Measurements from ENCODE around the gene TPK1. TPM values are rescaled to one million over a fixed set of nuclear protein-coding genes. Genes with fewer than 3 reads are reported as not detected.

Gene TPK1
- total RNA-seq, 1 donor from 2014 or later, result 2.2 TPM

DNA sequence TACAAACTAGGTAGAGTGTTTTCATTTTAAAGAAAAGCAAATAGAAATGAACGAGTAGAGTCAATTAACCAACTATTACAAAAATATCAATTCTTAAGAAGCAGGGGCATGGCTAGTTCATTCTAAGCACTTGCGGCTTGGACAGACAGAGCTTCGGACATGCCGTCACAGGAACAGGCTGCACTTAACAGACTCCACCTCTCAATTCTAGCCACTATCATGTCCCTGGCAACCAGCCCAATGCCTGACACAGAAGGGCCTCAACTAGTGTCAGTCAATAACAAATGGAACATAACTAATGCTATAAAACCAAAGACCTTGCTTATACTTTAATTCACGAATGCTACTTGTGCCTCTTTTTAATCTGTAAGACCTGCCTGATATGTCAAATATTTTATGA is 74.4 kb downstream of the TPK1 start:
- FAIRE-seq (no peak), DNase-seq (ENCODE audit: low read depth) (no peak)
- Histone ChIP-seq H3K4me3 (ENCODE audit: insufficient read depth, low read depth, low read length) (no peak overlapping the region), H3K4me1 (ENCODE audit: insufficient read depth, low read length) (no peaks in the 10 kb centered on the region), H3K9ac (ENCODE audit: low read length) (no peak overlapping the region), H3K27ac (ENCODE audit: low read depth, low read length) (no peak overlapping the region), H4K20me1 (ENCODE audit: insufficient read depth, low read length) (no peaks in the 10 kb centered on the region), H3K79me2 (ENCODE audit: insufficient read depth, low read length) (no peaks in the 10 kb centered on the region), H3K9me3 (ENCODE audit: insufficient read depth, low read depth, low read length) (no peaks in the 10 kb centered on the region), H3K36me3 (ENCODE audit: insufficient read depth, low read length) (no peaks in the 10 kb centered on the region), H2AFZ (ENCODE audit: low read depth, low read length) (no peak overlapping the region), H3K27me3 (ENCODE audit: insufficient read depth, low read length) (no peaks in the 10 kb centered on the region), H3K4me2 (ENCODE audit: low read length) (no peak overlapping the region)
- Mint-ChIP-seq H3K27me3 (ENCODE audit: low read depth, unreplicated experiment) (no peaks in the 10 kb centered on the region), H3K4me1 (ENCODE audit: low read depth, unreplicated experiment) (no peaks in the 10 kb centered on the region), H3K9me3 (ENCODE audit: unreplicated experiment) (peaks cover 4% of the 10 kb centered on the region), H3K27ac (ENCODE audit: unreplicated experiment) (no peak overlapping the region), H3K36me3 (ENCODE audit: low read depth, unreplicated experiment) (no peaks in the 10 kb centered on the region), H3K4me3 (ENCODE audit: unreplicated experiment) (no peak overlapping the region)
- TF ChIP-seq, protein P1, sequence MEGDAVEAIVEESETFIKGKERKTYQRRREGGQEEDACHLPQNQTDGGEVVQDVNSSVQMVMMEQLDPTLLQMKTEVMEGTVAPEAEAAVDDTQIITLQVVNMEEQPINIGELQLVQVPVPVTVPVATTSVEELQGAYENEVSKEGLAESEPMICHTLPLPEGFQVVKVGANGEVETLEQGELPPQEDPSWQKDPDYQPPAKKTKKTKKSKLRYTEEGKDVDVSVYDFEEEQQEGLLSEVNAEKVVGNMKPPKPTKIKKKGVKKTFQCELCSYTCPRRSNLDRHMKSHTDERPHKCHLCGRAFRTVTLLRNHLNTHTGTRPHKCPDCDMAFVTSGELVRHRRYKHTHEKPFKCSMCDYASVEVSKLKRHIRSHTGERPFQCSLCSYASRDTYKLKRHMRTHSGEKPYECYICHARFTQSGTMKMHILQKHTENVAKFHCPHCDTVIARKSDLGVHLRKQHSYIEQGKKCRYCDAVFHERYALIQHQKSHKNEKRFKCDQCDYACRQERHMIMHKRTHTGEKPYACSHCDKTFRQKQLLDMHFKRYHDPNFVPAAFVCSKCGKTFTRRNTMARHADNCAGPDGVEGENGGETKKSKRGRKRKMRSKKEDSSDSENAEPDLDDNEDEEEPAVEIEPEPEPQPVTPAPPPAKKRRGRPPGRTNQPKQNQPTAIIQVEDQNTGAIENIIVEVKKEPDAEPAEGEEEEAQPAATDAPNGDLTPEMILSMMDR (IDR thresholded peaks at IDR 0.05; ENCODE audit: insufficient read depth, low read depth, low read length), result no peak
- TF ChIP-seq EZH2 (IDR thresholded peaks at IDR 0.05; ENCODE audit: insufficient read depth, low read length), result no peak

DNA sequence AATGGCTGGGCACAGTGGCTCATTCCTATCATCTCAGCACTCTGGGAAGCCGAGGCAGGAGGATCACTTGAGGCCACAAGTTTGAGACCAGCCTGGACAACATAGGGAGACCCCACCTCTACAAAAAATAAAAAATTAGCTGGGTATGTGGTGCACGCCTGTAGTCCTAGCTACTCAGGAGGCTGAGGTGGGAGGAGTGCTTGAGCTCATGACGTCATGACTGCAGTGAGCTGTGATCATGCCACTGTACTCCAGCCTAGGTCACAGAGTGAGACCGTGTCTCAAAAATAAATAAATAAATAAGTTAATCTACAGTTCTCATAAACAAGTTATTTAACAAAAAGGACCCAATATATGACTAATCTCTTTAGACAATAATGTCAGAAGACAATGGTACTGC is 76.2 kb downstream of the TPK1 start:
- Histone ChIP-seq H3K27ac (ENCODE audit: low read depth, low read length) (no peak overlapping the region), H3K4me3 (ENCODE audit: insufficient read depth, low read depth, low read length) (no peak overlapping the region), H3K4me1 (ENCODE audit: insufficient read depth, low read length) (no peaks in the 10 kb centered on the region), H3K4me2 (ENCODE audit: low read length) (no peak overlapping the region), H2AFZ (ENCODE audit: low read depth, low read length) (no peak overlapping the region), H3K79me2 (ENCODE audit: insufficient read depth, low read length) (no peaks in the 10 kb centered on the region), H3K27me3 (ENCODE audit: insufficient read depth, low read length) (no peaks in the 10 kb centered on the region), H4K20me1 (ENCODE audit: insufficient read depth, low read length) (no peaks in the 10 kb centered on the region), H3K9ac (ENCODE audit: low read length) (no peak overlapping the region), H3K9me3 (ENCODE audit: insufficient read depth, low read depth, low read length) (no peaks in the 10 kb centered on the region), H3K36me3 (ENCODE audit: insufficient read depth, low read length) (no peaks in the 10 kb centered on the region)
- Mint-ChIP-seq H3K4me1 (ENCODE audit: low read depth, unreplicated experiment) (no peaks in the 10 kb centered on the region), H3K4me3 (ENCODE audit: unreplicated experiment) (no peak overlapping the region), H3K36me3 (ENCODE audit: low read depth, unreplicated experiment) (no peaks in the 10 kb centered on the region), H3K27ac (ENCODE audit: unreplicated experiment) (no peak overlapping the region), H3K27me3 (ENCODE audit: low read depth, unreplicated experiment) (no peaks in the 10 kb centered on the region), H3K9me3 (ENCODE audit: unreplicated experiment) (peaks cover 4% of the 10 kb centered on the region)
- FAIRE-seq (no peak), DNase-seq (ENCODE audit: low read depth) (no peak)
- no peak for TF ChIP-seq EZH2 (IDR thresholded peaks at IDR 0.05; ENCODE audit: insufficient read depth, low read length)
- TF ChIP-seq, protein P1 (IDR thresholded peaks at IDR 0.05; ENCODE audit: insufficient read depth, low read depth, low read length), result no peak

DNA sequence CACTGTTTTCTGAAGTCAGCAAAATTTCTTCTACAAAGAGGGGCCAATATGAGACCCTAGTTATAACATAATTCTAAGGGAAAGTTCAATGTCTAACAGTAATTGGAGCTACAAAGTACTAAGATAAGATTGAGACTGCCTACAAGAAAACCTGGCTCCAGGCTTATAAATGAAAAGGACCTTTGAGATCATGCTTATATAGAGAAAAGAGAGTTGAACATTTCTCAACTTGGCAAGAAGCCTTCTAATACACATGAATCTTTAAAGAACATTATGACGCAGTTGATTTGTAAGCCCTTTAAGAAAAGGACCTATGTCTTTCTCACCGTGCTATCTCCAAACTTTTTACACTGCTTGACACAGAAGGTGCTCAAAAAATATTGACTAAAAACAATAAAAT is 87.9 kb downstream of the TPK1 start:
- no peaks in the 10 kb centered on the region for H4K20me1 ChIP-seq (ENCODE audit: insufficient read depth, low read length)
- H3K27ac ChIP-seq (ENCODE audit: low read depth, low read length), result no peak overlapping the region
- H3K9me3 Mint-ChIP-seq (ENCODE audit: unreplicated experiment), result peaks cover 2% of the 10 kb centered on the region
- H3K4me3 Mint-ChIP-seq (ENCODE audit: unreplicated experiment), result no peak overlapping the region
- H3K36me3 ChIP-seq (ENCODE audit: insufficient read depth, low read length), result no peaks in the 10 kb centered on the region
- no peaks in the 10 kb centered on the region for H3K27me3 Mint-ChIP-seq (ENCODE audit: low read depth, unreplicated experiment)
- no peaks in the 10 kb centered on the region for H3K36me3 Mint-ChIP-seq (ENCODE audit: low read depth, unreplicated experiment)
- H3K4me3 ChIP-seq (ENCODE audit: insufficient read depth, low read depth, low read length), result no peak overlapping the region
- FAIRE-seq (no peak), DNase-seq (ENCODE audit: low read depth) (no peak)
- H3K9ac ChIP-seq (ENCODE audit: low read length), result no peak overlapping the region
- H3K27ac Mint-ChIP-seq (ENCODE audit: unreplicated experiment), result no peak overlapping the region
- no peaks in the 10 kb centered on the region for H3K27me3 ChIP-seq (ENCODE audit: insufficient read depth, low read length)
- H3K79me2 ChIP-seq (ENCODE audit: insufficient read depth, low read length), result no peaks in the 10 kb centered on the region
- H3K4me1 Mint-ChIP-seq (ENCODE audit: low read depth, unreplicated experiment), result no peaks in the 10 kb centered on the region
- H3K4me1 ChIP-seq (ENCODE audit: insufficient read depth, low read length), result no peaks in the 10 kb centered on the region
- no peak overlapping the region for H2AFZ ChIP-seq (ENCODE audit: low read depth, low read length)
- no peak overlapping the region for H3K4me2 ChIP-seq (ENCODE audit: low read length)
- H3K9me3 ChIP-seq (ENCODE audit: insufficient read depth, low read depth, low read length), result no peaks in the 10 kb centered on the region
- TF ChIP-seq, protein P1 (IDR thresholded peaks at IDR 0.05; ENCODE audit: insufficient read depth, low read depth, low read length), result no peak
- no peak for TF ChIP-seq EZH2 (IDR thresholded peaks at IDR 0.05; ENCODE audit: insufficient read depth, low read length)

All from astrocyte (in vitro differentiated cells and primary cell).